GM23338 (cell line): Measurements from ENCODE around the gene ERO1B. TPM values are rescaled to one million over a fixed set of nuclear protein-coding genes. Genes with fewer than 3 reads are reported as not detected.

Experiments
- ATAC-seq: fragments of 200-7000 bp; cut with Tn5 transposase; 3 replicates; pipeline ENCODE4 v1.9.1; 2020
- DNase-seq: peaks from one replicate; pipeline ENCODE4 v3.0.0-alpha.2; 2015; ENCODE audit warnings: low spot score
- H2AFZ ChIP-seq: fragments of 200-600 bp; sonication (generic); 2 replicates; pipeline ENCODE4 v1.8.0; 2016; ENCODE audit warnings: antibody characterized with exemption, mild to moderate bottlenecking, moderate library complexity
- H3F3A ChIP-seq: fragments of 200-600 bp; sonication (generic); replicated peaks from 2 replicates; pipeline ENCODE4 v1.8.0; 2017; ENCODE audit warnings: antibody characterized with exemption, mixed run types, low read depth
- H3K27ac ChIP-seq: fragments of 200-600 bp; sonication (generic); 2 replicates; pipeline ENCODE4 v1.6.1; 2016; ENCODE audit warnings: low read depth
- H3K27me3 ChIP-seq: fragments of 200-600 bp; sonication (generic); 2 replicates; pipeline ENCODE4 v1.8.0; 2016; ENCODE audit warnings: mild to moderate bottlenecking, mixed run types, moderate library complexity; ENCODE audit not compliant: insufficient read depth
- H3K36me3 ChIP-seq: fragments of 200-600 bp; sonication (generic); 2 replicates; pipeline ENCODE4 v1.8.0; 2016; ENCODE audit warnings: mild to moderate bottlenecking; ENCODE audit not compliant: insufficient read depth
- H3K4me1 ChIP-seq: fragments of 200-600 bp; sonication (generic); 2 replicates; pipeline ENCODE4 v1.8.0; 2016; ENCODE audit warnings: mild to moderate bottlenecking, moderate library complexity; ENCODE audit not compliant: insufficient read depth
- H3K4me2 ChIP-seq: fragments of 200-600 bp; sonication (generic); 2 replicates; pipeline ENCODE4 v1.7.1; 2017; ENCODE audit warnings: mixed run types
- H3K4me3 ChIP-seq: fragments of 200-600 bp; sonication (generic); 2 replicates; pipeline ENCODE4 v1.6.1; 2016; ENCODE audit warnings: mixed run types
- H3K79me2 ChIP-seq: fragments of 200-600 bp; sonication (generic); replicated peaks from 2 replicates; pipeline ENCODE4 v1.8.0; 2017; ENCODE audit warnings: mild to moderate bottlenecking; ENCODE audit not compliant: insufficient read depth
- H3K9me2 ChIP-seq: fragments of 200-600 bp; sonication (generic); 2 replicates; pipeline ENCODE4 v1.8.0; 2017; ENCODE audit not compliant: insufficient read depth
- H4K20me1 ChIP-seq: fragments of 200-600 bp; sonication (generic); replicated peaks from 2 replicates; pipeline ENCODE4 v1.8.0; 2017; ENCODE audit warnings: mild to moderate bottlenecking; ENCODE audit not compliant: insufficient read depth
- H3K27ac Mint-ChIP-seq: 2 replicates; pipeline ENCODE4 v1.8.0; 2020; ENCODE audit warnings: inconsistent platforms, mild to moderate bottlenecking, moderate library complexity, mixed read lengths
- H3K27me3 Mint-ChIP-seq: 3 replicates; pipeline ENCODE4 v1.8.0; 2022; ENCODE audit warnings: low read depth, mild to moderate bottlenecking, moderate library complexity, mixed read lengths, inconsistent platforms; ENCODE audit not compliant: insufficient read depth, poor library complexity
- H3K36me3 Mint-ChIP-seq: 3 replicates; pipeline ENCODE4 v1.8.0; 2021; ENCODE audit warnings: low read depth, mild to moderate bottlenecking, inconsistent platforms, moderate library complexity, mixed read lengths
- H3K4me1 Mint-ChIP-seq: 3 replicates; pipeline ENCODE4 v1.8.0; 2020; ENCODE audit warnings: mild to moderate bottlenecking, inconsistent platforms, mixed read lengths
- H3K4me3 Mint-ChIP-seq: 3 replicates; pipeline ENCODE4 v1.8.0; 2021; ENCODE audit warnings: moderate library complexity, mild to moderate bottlenecking, inconsistent platforms, mixed read lengths
- H3K9me3 Mint-ChIP-seq: 3 replicates; pipeline ENCODE4 v1.8.0; 2020; ENCODE audit warnings: moderate library complexity, mild to moderate bottlenecking, inconsistent platforms, mixed read lengths
- CREB1 ChIP-seq: fragments of 250-450 bp; sonication (Bioruptor Pico); IDR thresholded peaks from 2 replicates; pipeline ENCODE4 v1.5.0; 2020; ENCODE audit warnings: low read depth, mild to moderate bottlenecking, moderate library complexity
- EZH2 ChIP-seq: fragments of 200-600 bp; sonication (generic); IDR thresholded peaks from one replicate; pipeline ENCODE4 v1.8.0; 2017; ENCODE audit warnings: antibody characterized with exemption, mild to moderate bottlenecking, low read depth; ENCODE audit not compliant: unreplicated experiment
- EZH2phosphoT487 ChIP-seq: fragments of 200-600 bp; sonication (generic); IDR thresholded peaks from one replicate; pipeline ENCODE4 v1.8.1; 2018; ENCODE audit warnings: antibody characterized with exemption; ENCODE audit not compliant: unreplicated experiment
- JUNB ChIP-seq: IDR thresholded peaks from one replicate; pipeline ENCODE4 v1.6.1; 2016; ENCODE audit warnings: antibody characterized with exemption; ENCODE audit not compliant: unreplicated experiment
- NANOG ChIP-seq: IDR thresholded peaks from 2 replicates; pipeline ENCODE4 v1.6.1; 2016; ENCODE audit warnings: antibody characterized with exemption, borderline replicate concordance
- POLR2AphosphoS5 ChIP-seq: IDR thresholded peaks from 2 replicates; pipeline ENCODE4 v1.6.1; 2016; ENCODE audit warnings: antibody characterized with exemption, low read depth
- STAT1 ChIP-seq: IDR thresholded peaks from one replicate; pipeline ENCODE4 v1.6.1; 2016; ENCODE audit warnings: antibody characterized with exemption; ENCODE audit not compliant: unreplicated experiment
- ZNF114 ChIP-seq: fragments of 250-450 bp; sonication (Bioruptor Pico); IDR thresholded peaks from 2 replicates; pipeline ENCODE4 v1.5.0; 2020; ENCODE audit warnings: mild to moderate bottlenecking, moderate library complexity
- ZNF331 ChIP-seq: fragments of 250-450 bp; sonication (Bioruptor Pico); IDR thresholded peaks from 2 replicates; pipeline ENCODE4 v1.5.0; 2020; ENCODE audit warnings: low read depth, mild to moderate bottlenecking, moderate library complexity
- polyA plus RNA-seq: library from polyadenylated mRNA; unstranded; fragments of >200 nt; fragmentation: Nextera tagmentation; extraction: Ambion mirVana; gene quantifications from 2 replicates; pipeline ENCODE4 v1.2.1, GENCODE V29; 2016
- total RNA-seq: library from RNA; depleted of rRNA; stranded (reverse); fragments of >200 nt; shearing (Covaris generic); gene quantifications from 2 replicates; pipeline ENCODE4 v1.2.3, GENCODE V29; 2014
- TF ChIP-seq, protein P1 (sequence below): IDR thresholded peaks from one replicate; pipeline ENCODE4 v1.6.1; 2018; ENCODE audit warnings: antibody characterized with exemption; ENCODE audit not compliant: unreplicated experiment
- TF ChIP-seq, protein P2 (sequence below), 2 experiments: fragments of 200-600 bp in 1 of 2; sonication (generic) in 1 of 2; conservative IDR thresholded peaks; 2 replicates each; pipeline versions ENCODE4 v1.5.1 to v1.6.1; 2016 to 2017; ENCODE audit warnings: antibody characterized with exemption in 2 of 2, low read depth in 2 of 2, mild to moderate bottlenecking in 2 of 2, moderate library complexity in 1 of 2
- TF ChIP-seq, protein P3 (sequence below): fragments of 250-450 bp; sonication (Bioruptor Pico); IDR thresholded peaks from 2 replicates; pipeline ENCODE4 v1.5.0; 2020; ENCODE audit warnings: mild to moderate bottlenecking, moderate library complexity
- TF ChIP-seq, protein P4 (sequence below): IDR thresholded peaks from 2 replicates; pipeline ENCODE4 v1.6.1; 2016; ENCODE audit warnings: antibody characterized with exemption

The ERO1B gene
- total and polyA plus RNA-seq, 2 experiments from 2014 or later, result 2.4 to 3.6 TPM

DNA sequence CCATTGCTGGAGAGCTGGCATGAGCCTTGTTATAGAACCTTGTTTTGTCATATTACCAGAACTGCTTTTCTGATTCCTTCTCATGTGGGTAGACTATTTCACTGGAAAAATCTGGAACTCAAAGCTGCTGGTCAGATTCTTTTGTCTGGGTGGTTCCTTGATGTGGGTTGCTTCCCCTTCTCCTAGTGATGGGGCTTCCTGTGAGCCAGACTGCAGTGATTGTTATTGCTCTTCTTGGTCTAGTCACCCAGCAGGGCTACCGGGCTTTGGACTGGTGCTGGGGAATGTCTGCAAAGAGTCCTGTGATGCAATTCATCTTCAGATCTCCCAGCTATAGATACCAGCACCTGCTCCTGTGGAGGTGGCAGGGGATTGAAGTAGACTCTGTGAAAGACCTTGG lies 80.0 kb downstream of the ERO1B start:
- no peak overlapping the region for H3K4me3 Mint-ChIP-seq
- Histone ChIP-seq H3K36me3 (no peaks in the 10 kb centered on the region; the same call in 1 of the 2 replicates), H3K79me2 (no peaks in the 10 kb centered on the region), H3K4me1 (peaks cover 5% of the 10 kb centered on the region; the same call in 1 of the 2 replicates), H3F3A (no peaks in the 10 kb centered on the region), H2AFZ (no peak overlapping the region), H3K27ac (no peak overlapping the region), H3K4me2 (no peak overlapping the region), H3K9me2 (no peaks in the 10 kb centered on the region), H3K27me3 (no peaks in the 10 kb centered on the region), H3K4me3 (no peak overlapping the region), H4K20me1 (no peaks in the 10 kb centered on the region)
- H3K36me3 Mint-ChIP-seq, result peaks cover 50% of the 10 kb centered on the region
- peaks cover 28% of the 10 kb centered on the region for H3K9me3 Mint-ChIP-seq
- DNase-seq (no peak), ATAC-seq (no peak)
- H3K27me3 Mint-ChIP-seq, result no peaks in the 10 kb centered on the region
- TF ChIP-seq EZH2phosphoT487, result no peak
- no peak for TF ChIP-seq ZNF331 (CRISPR knock-in tag)
- TF ChIP-seq POLR2AphosphoS5, result no peak
- TF ChIP-seq, protein P1, sequence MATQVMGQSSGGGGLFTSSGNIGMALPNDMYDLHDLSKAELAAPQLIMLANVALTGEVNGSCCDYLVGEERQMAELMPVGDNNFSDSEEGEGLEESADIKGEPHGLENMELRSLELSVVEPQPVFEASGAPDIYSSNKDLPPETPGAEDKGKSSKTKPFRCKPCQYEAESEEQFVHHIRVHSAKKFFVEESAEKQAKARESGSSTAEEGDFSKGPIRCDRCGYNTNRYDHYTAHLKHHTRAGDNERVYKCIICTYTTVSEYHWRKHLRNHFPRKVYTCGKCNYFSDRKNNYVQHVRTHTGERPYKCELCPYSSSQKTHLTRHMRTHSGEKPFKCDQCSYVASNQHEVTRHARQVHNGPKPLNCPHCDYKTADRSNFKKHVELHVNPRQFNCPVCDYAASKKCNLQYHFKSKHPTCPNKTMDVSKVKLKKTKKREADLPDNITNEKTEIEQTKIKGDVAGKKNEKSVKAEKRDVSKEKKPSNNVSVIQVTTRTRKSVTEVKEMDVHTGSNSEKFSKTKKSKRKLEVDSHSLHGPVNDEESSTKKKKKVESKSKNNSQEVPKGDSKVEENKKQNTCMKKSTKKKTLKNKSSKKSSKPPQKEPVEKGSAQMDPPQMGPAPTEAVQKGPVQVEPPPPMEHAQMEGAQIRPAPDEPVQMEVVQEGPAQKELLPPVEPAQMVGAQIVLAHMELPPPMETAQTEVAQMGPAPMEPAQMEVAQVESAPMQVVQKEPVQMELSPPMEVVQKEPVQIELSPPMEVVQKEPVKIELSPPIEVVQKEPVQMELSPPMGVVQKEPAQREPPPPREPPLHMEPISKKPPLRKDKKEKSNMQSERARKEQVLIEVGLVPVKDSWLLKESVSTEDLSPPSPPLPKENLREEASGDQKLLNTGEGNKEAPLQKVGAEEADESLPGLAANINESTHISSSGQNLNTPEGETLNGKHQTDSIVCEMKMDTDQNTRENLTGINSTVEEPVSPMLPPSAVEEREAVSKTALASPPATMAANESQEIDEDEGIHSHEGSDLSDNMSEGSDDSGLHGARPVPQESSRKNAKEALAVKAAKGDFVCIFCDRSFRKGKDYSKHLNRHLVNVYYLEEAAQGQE, result no peak
- TF ChIP-seq STAT1, result no peak
- TF ChIP-seq JUNB, result no peak
- no peak for TF ChIP-seq EZH2
- TF ChIP-seq, protein P2, sequence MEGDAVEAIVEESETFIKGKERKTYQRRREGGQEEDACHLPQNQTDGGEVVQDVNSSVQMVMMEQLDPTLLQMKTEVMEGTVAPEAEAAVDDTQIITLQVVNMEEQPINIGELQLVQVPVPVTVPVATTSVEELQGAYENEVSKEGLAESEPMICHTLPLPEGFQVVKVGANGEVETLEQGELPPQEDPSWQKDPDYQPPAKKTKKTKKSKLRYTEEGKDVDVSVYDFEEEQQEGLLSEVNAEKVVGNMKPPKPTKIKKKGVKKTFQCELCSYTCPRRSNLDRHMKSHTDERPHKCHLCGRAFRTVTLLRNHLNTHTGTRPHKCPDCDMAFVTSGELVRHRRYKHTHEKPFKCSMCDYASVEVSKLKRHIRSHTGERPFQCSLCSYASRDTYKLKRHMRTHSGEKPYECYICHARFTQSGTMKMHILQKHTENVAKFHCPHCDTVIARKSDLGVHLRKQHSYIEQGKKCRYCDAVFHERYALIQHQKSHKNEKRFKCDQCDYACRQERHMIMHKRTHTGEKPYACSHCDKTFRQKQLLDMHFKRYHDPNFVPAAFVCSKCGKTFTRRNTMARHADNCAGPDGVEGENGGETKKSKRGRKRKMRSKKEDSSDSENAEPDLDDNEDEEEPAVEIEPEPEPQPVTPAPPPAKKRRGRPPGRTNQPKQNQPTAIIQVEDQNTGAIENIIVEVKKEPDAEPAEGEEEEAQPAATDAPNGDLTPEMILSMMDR (conservative IDR thresholded peaks at IDR 0.05; ENCODE audit: low read depth in 2 of 2), result no peak
- no peak for TF ChIP-seq ZNF114 (CRISPR knock-in tag)
- TF ChIP-seq, protein P3, sequence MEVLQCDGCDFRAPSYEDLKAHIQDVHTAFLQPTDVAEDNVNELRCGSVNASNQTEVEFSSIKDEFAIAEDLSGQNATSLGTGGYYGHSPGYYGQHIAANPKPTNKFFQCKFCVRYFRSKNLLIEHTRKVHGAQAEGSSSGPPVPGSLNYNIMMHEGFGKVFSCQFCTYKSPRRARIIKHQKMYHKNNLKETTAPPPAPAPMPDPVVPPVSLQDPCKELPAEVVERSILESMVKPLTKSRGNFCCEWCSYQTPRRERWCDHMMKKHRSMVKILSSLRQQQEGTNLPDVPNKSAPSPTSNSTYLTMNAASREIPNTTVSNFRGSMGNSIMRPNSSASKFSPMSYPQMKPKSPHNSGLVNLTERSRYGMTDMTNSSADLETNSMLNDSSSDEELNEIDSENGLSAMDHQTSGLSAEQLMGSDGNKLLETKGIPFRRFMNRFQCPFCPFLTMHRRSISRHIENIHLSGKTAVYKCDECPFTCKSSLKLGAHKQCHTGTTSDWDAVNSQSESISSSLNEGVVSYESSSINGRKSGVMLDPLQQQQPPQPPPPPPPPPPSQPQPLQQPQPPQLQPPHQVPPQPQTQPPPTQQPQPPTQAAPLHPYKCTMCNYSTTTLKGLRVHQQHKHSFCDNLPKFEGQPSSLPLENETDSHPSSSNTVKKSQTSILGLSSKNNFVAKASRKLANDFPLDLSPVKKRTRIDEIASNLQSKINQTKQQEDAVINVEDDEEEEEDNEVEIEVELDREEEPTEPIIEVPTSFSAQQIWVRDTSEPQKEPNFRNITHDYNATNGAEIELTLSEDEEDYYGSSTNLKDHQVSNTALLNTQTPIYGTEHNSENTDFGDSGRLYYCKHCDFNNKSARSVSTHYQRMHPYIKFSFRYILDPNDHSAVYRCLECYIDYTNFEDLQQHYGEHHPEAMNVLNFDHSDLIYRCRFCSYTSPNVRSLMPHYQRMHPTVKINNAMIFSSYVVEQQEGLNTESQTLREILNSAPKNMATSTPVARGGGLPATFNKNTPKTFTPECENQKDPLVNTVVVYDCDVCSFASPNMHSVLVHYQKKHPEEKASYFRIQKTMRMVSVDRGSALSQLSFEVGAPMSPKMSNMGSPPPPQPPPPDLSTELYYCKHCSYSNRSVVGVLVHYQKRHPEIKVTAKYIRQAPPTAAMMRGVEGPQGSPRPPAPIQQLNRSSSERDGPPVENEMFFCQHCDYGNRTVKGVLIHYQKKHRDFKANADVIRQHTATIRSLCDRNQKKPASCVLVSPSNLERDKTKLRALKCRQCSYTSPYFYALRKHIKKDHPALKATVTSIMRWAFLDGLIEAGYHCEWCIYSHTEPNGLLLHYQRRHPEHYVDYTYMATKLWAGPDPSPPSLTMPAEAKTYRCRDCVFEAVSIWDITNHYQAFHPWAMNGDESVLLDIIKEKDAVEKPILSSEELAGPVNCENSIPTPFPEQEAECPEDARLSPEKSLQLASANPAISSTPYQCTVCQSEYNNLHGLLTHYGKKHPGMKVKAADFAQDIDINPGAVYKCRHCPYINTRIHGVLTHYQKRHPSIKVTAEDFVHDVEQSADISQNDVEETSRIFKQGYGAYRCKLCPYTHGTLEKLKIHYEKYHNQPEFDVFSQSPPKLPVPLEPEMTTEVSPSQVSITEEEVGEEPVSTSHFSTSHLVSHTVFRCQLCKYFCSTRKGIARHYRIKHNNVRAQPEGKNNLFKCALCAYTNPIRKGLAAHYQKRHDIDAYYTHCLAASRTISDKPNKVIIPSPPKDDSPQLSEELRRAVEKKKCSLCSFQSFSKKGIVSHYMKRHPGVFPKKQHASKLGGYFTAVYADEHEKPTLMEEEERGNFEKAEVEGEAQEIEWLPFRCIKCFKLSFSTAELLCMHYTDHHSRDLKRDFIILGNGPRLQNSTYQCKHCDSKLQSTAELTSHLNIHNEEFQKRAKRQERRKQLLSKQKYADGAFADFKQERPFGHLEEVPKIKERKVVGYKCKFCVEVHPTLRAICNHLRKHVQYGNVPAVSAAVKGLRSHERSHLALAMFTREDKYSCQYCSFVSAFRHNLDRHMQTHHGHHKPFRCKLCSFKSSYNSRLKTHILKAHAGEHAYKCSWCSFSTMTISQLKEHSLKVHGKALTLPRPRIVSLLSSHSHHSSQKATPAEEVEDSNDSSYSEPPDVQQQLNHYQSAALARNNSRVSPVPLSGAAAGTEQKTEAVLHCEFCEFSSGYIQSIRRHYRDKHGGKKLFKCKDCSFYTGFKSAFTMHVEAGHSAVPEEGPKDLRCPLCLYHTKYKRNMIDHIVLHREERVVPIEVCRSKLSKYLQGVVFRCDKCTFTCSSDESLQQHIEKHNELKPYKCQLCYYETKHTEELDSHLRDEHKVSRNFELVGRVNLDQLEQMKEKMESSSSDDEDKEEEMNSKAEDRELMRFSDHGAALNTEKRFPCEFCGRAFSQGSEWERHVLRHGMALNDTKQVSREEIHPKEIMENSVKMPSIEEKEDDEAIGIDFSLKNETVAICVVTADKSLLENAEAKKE, result no peak
- TF ChIP-seq NANOG, result no peak
- TF ChIP-seq, protein P4, sequence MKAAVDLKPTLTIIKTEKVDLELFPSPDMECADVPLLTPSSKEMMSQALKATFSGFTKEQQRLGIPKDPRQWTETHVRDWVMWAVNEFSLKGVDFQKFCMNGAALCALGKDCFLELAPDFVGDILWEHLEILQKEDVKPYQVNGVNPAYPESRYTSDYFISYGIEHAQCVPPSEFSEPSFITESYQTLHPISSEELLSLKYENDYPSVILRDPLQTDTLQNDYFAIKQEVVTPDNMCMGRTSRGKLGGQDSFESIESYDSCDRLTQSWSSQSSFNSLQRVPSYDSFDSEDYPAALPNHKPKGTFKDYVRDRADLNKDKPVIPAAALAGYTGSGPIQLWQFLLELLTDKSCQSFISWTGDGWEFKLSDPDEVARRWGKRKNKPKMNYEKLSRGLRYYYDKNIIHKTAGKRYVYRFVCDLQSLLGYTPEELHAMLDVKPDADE, result no peak
- no peak for TF ChIP-seq CREB1
- peaks cover 8% of the 10 kb centered on the region for H3K4me1 Mint-ChIP-seq
- no peak overlapping the region for H3K27ac Mint-ChIP-seq
